Vagina (tissue), 2 donors: Measurements from ENCODE around the gene TBCE. TPM values are rescaled to one million over a fixed set of nuclear protein-coding genes. Genes with fewer than 3 reads are reported as not detected.

Experiments used
- DNase-seq, 2 donors: peaks; one replicate each; pipeline ENCODE4 v3.0.0-alpha.2; 2017; ENCODE audit errors: extremely low spot score in 2 of 2
- H3K27ac ChIP-seq: fragments of 200-600 bp; sonication (generic); one replicate; pipeline ENCODE4 v1.5.1; 2019
- H3K27me3 ChIP-seq: fragments of 200-600 bp; sonication (generic); one replicate; pipeline ENCODE4 v1.5.1; 2019
- H3K36me3 ChIP-seq, 2 donors: fragments of 200-600 bp; sonication (generic); one replicate each; pipeline ENCODE4 v1.5.1; 2017 to 2019
- H3K4me1 ChIP-seq: fragments of 200-600 bp; sonication (generic); one replicate; pipeline ENCODE4 v1.5.1; 2019
- H3K4me3 ChIP-seq, 2 donors: fragments of 200-600 bp; sonication (generic); 1 replicate in 1 of 2; 2 replicates in 1 of 2; pipeline ENCODE4 v1.5.1; 2016 to 2019
- H3K9me3 ChIP-seq: fragments of 200-600 bp; sonication (generic); one replicate; pipeline ENCODE4 v1.5.1; 2019
- CTCF ChIP-seq, 3 experiments: fragments of 450-650 bp in 2 of 3; fragments of 200-600 bp in 1 of 3; sonication (generic) in 1 of 3; IDR thresholded peaks; one replicate each; pipeline ENCODE4 v1.5.1; 2017 to 2019; ENCODE audit warnings: antibody characterized with exemption in 3 of 3, mild to moderate bottlenecking in 2 of 3, moderate library complexity in 2 of 3
- POLR2A ChIP-seq, 2 donors: fragments of 450-650 bp; IDR thresholded peaks; one replicate each; pipeline ENCODE4 v1.6.1; 2017; ENCODE audit warnings: antibody characterized with exemption in 2 of 2, mild to moderate bottlenecking in 2 of 2, moderate library complexity in 2 of 2
- POLR2AphosphoS5 ChIP-seq, 2 donors: sonication (generic); formaldehyde crosslinking; IDR thresholded peaks; one replicate each; pipeline ENCODE4 v1.9.0; 2017; ENCODE audit warnings: antibody characterized with exemption in 2 of 2, mild to moderate bottlenecking in 2 of 2, low read depth in 1 of 2; ENCODE audit not compliant: insufficient read depth in 1 of 2
- intact Hi-C: fragments of 100-400 bp; cut with DNase I; formaldehyde crosslinking; loops from one replicate; pipeline ENCODE4 v1.15.1; 2023
- total RNA-seq: library from RNA; depleted of rRNA; stranded (reverse); fragments of >200 nt; gene quantifications from one replicate; pipeline ENCODE4 v1.2.3, GENCODE V29; 2016

TBCE gene
- total RNA-seq, 1 donor from 2014 or later, result 23.6 TPM

GRCh38 chr1:235491644-235492043, 124.4 kb downstream of the TBCE start:
- intact Hi-C loops, result no loop called here

GRCh38 chr1:235494531-235494930, 127.3 kb downstream of the TBCE start:
- no peak overlapping the region for H3K4me3 ChIP-seq
- no peaks in the 10 kb centered on the region for H3K4me1 ChIP-seq
- H3K9me3 ChIP-seq, result no peaks in the 10 kb centered on the region
- no peak for DNase-seq
- TF ChIP-seq POLR2A (IDR thresholded peaks at IDR 0.05), result no peak
- TF ChIP-seq POLR2AphosphoS5 (IDR thresholded peaks at IDR 0.05; ENCODE audit: insufficient read depth in 1 of 2, low read depth in 1 of 2), result no peak
- no peak for TF ChIP-seq CTCF (IDR thresholded peaks at IDR 0.05)
- intact Hi-C loops, result no loop called here
- H3K36me3 ChIP-seq, result peaks cover 0 to 18% of the 10 kb centered on the region in 2 donors
- H3K27ac ChIP-seq, result no peak overlapping the region
- H3K27me3 ChIP-seq, result no peaks in the 10 kb centered on the region

More at GRCh38 chr1:235491644-235492043, 124.4 kb downstream of the TBCE start:
- H3K4me1 ChIP-seq, result no peaks in the 10 kb centered on the region
- H3K27me3 ChIP-seq, result no peaks in the 10 kb centered on the region
- TF ChIP-seq CTCF (IDR thresholded peaks at IDR 0.05) (no peak), POLR2A (IDR thresholded peaks at IDR 0.05) (no peak), POLR2AphosphoS5 (IDR thresholded peaks at IDR 0.05; ENCODE audit: insufficient read depth in 1 of 2, low read depth in 1 of 2) (no peak)
- peaks cover 0 to 22% of the 10 kb centered on the region in 2 donors for H3K36me3 ChIP-seq
- no peaks in the 10 kb centered on the region for H3K9me3 ChIP-seq
- no peak for DNase-seq
- no peak overlapping the region for H3K27ac ChIP-seq
- no peak overlapping the region for H3K4me3 ChIP-seq

DNA sequence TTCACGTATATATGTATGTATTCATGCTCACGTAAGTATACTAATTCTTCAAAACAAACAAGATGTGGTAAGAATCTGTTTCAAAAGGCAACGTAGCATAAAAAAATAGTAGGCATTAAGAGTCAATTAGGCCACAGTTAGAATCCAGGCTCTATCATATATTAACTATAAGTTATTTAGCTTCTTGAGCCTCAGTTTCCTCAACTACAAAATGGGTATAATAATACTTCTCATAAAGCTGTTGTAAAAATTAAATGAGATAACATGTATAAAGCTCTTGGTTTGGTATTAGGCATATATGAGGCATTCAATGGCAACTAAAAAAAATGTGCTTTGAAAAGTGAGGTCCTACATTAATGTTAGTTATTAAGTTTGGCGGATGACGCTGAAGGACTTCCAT, 127.8 kb downstream of the TBCE start:
- TF ChIP-seq POLR2A (IDR thresholded peaks at IDR 0.05) (no peak), CTCF (IDR thresholded peaks at IDR 0.05) (no peak), POLR2AphosphoS5 (IDR thresholded peaks at IDR 0.05; ENCODE audit: insufficient read depth in 1 of 2, low read depth in 1 of 2) (no peak)

DNA sequence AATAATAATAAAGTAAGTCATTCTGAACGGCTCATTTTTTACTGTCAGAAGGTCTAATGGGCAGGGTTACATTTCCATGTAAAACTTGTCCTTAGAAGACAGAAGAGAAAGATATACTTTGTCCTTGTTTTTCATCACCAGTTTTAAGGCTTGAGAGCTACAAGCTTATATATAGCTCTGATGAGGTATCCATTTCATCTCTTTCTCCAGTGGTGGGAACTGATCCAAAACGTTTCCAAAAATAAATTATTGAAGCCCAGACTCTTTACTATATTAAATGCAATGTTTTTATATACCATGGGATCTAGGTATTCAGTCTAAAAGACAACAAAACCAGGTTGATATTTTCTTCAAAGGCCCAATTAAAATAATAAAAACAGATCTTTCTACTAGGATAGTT, 128.3 kb downstream of the TBCE start:
- no peaks in the 10 kb centered on the region for H3K27me3 ChIP-seq
- no peak overlapping the region for H3K4me3 ChIP-seq
- H3K27ac ChIP-seq, result no peak overlapping the region
- no peak for TF ChIP-seq POLR2AphosphoS5 (IDR thresholded peaks at IDR 0.05; ENCODE audit: insufficient read depth in 1 of 2, low read depth in 1 of 2)
- TF ChIP-seq CTCF (IDR thresholded peaks at IDR 0.05), result no peak
- no peak for TF ChIP-seq POLR2A (IDR thresholded peaks at IDR 0.05)
- H3K4me1 ChIP-seq, result peaks cover 5% of the 10 kb centered on the region
- intact Hi-C loops, result no loop called here
- peaks cover 0 to 18% of the 10 kb centered on the region in 2 donors for H3K36me3 ChIP-seq
- H3K9me3 ChIP-seq, result no peaks in the 10 kb centered on the region
- no peak for DNase-seq

More for the DNA sequence above, 127.8 kb downstream of the TBCE start:
- Histone ChIP-seq H3K27ac (no peak overlapping the region), H3K4me1 (no peaks in the 10 kb centered on the region), H3K27me3 (no peaks in the 10 kb centered on the region), H3K9me3 (no peaks in the 10 kb centered on the region), H3K4me3 (no peak overlapping the region), H3K36me3 (peaks cover 0 to 18% of the 10 kb centered on the region in 2 donors)
- no peak for DNase-seq
- intact Hi-C loops, result no loop called here

GRCh38 chr1:235500971-235501540, 133.8 kb downstream of the TBCE start:
- Histone ChIP-seq H3K9me3 (no peaks in the 10 kb centered on the region), H3K27me3 (no peaks in the 10 kb centered on the region), H3K36me3 (no peaks in the 10 kb centered on the region), H3K4me3 (no peak overlapping the region), H3K4me1 (peaks cover 23% of the 10 kb centered on the region), H3K27ac (no peak overlapping the region)
- intact Hi-C loops, result no loop called here
- DNase-seq, result no peak
- TF ChIP-seq POLR2A (IDR thresholded peaks at IDR 0.05) (no peak), CTCF (IDR thresholded peaks at IDR 0.05) (no peak), POLR2AphosphoS5 (IDR thresholded peaks at IDR 0.05; ENCODE audit: insufficient read depth in 1 of 2, low read depth in 1 of 2) (peak in 1 of 2 donors; percentile 23)
